GM21423 (cell line): Measurements from ENCODE around the gene NCK1.
"Not testable (repeated sequence)": the region's sequence is repeated elsewhere in the genome, so short reads cannot be mapped to it uniquely, and the experiment has no call there.

Experiments
- ATAC-seq: cut with Tn5 transposase; IDR thresholded peaks from one replicate; pipeline ENCODE4 v1.9.1; 2021; ENCODE audit warnings: mild to moderate bottlenecking, moderate library complexity; ENCODE audit not compliant: unreplicated experiment

Gene NCK1

GRCh38 chr3:136982033-136982432 is 120.0 kb downstream of the NCK1 start:
- ATAC-seq = no peak

GRCh38 chr3:136982520-136983138 is 120.6 kb downstream of the NCK1 start:
- ATAC-seq = no peak

GRCh38 chr3:136984837-136985236 is 122.8 kb downstream of the NCK1 start:
- ATAC-seq = no peak

- ATAC-seq = not testable (repeated sequence)
These were observed 125.5 kb downstream of the NCK1 start for GRCh38 chr3:136987398-136987980.

GRCh38 chr3:136988651-136989050 is 126.6 kb downstream of the NCK1 start:
- ATAC-seq = no peak

GRCh38 chr3:136989781-136990524 is 127.9 kb downstream of the NCK1 start:
- ATAC-seq = no peak

- ATAC-seq = no peak
These were observed 128.8 kb downstream of the NCK1 start for GRCh38 chr3:136990826-136991225.

GRCh38 chr3:136992115-136992514 is 130.1 kb downstream of the NCK1 start:
- no peak for ATAC-seq

GRCh38 chr3:136994772-136995516 is 132.9 kb downstream of the NCK1 start:
- ATAC-seq = no peak

GRCh38 chr3:136995652-136996051 is 133.6 kb downstream of the NCK1 start:
- ATAC-seq = no peak
